Kidney tubule cell (primary cell): ENCODE data around the gene LRRC9.
"Not testable (repeated sequence)": the region's sequence is repeated elsewhere in the genome, so short reads cannot be mapped to it uniquely, and the experiment has no call there.

Experiments used
- DNase-seq: peaks from one replicate; pipeline ENCODE4 v3.0.0-alpha.2; 2018; ENCODE audit warnings: low spot score

Gene LRRC9

DNA sequence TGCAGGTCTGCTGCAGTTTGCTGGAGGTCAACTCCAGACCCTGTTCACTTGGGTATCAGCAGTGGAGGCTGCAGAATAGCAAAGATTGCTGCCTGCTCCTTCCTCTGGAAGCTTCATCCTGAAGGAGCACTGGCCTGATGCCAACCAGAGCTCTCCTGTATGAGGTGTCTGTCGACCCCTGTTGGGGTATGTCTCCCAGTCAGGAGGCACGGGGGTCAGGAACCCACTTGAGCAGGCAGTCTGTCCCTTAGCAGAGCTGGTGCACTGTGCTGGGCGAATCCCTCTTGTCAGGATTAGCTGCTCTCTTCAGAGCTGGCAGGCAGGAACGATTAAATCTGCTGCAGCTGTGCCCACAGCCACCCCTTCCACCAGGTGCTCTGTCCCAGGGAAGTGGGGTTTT lies 37.9 kb downstream of the LRRC9 start:
- DNase-seq: not testable (repeated sequence)

DNA sequence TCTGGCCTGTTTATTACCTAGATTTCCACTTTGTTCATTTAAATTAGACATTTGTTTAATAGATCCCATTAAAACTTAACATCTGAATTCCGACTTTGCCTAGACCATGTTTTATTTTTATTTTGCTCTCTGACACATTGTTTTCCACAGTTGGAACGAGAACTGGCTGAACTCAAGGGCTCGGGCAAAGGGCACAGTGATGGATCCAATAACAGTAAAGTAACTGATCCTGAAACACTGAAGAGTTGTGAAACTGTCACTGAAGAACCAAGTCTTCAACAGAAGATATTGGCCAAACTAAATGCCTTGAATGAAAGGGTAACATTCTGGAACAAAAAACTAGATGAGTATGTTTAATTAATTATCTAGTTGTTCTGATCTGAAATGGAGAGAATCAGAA lies 39.7 kb downstream of the LRRC9 start:
- no peak for DNase-seq

DNA sequence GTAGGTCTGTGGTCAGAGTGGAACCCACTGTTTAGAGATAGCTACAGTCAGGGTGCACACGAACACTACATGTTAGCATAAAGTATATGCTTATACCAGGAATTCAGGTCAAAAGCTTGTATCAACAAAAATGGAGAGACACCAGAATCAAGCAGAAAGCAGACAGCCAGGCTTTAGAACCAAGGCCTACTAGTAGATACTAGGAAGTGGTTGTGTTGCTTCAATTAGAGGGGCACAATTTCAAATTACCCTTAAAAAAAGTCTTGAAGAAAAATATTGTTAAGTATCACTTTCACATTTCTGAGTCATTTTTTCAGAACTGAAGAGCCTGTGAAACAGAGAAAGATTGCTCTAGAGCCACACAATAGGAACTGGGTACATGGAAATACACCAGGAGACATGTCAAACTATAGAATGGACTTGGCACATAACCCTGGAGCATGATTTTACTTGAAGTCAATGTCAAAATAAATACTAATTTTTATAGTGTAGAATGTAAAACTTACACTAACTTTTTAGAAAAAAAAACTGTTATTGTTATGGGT lies 41.6 kb downstream of the LRRC9 start:
- DNase-seq: no peak

DNA sequence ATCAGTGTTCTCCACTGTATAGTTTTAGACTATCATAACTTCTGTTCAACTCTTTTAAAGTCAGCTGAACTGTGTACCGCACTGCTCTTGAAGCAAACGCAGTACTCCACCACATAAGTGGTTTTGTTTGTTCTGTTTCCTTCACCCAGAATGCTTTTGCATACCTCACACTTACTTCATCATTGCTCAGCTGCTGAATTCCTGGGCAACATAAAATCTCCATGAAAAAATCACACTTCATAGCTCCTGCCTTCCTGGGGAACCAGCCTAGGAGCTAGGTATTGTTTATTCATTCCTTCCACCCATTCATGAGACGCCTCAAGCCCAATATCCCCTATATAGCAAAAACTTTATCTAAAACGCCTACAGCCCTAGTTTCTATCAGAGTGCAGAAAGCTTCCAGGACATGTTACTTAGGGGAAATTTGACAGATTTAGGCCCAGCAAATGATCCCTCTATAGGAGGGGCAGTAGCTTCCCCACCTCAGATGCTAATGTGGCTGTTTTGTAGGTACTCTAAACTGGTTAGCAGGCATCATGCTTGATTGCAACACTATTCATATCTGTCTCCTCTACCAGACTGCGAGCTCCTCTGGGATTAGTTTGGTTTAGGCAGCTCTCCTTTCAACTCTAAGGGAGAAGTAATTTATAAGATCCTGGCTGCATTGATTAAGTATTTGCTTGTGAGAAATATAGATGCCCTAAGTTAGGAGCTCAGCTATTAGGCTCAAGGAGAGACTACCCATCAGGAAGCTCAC lies 44.5 kb downstream of the LRRC9 start:
- DNase-seq: peak; percentile 32

DNA sequence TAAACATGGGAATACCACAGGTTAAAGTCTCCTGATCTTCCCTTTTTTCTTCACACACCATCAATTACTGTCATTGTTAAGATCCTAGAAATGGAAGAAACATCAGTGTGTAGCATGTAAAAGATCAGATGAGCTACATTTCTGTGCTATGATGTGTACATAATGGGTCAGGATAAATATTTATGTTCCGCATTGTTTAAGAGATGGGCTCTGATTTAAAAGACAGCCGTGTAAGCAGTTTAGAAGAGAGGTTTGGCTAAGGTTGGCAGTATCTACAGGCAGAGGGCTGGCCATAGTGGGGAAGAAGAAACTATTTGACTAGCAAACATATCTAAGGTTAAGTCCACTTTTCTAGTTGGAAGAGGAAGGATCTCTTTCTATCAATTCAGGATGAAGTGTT lies 49.4 kb downstream of the LRRC9 start:
- no peak for DNase-seq

DNA sequence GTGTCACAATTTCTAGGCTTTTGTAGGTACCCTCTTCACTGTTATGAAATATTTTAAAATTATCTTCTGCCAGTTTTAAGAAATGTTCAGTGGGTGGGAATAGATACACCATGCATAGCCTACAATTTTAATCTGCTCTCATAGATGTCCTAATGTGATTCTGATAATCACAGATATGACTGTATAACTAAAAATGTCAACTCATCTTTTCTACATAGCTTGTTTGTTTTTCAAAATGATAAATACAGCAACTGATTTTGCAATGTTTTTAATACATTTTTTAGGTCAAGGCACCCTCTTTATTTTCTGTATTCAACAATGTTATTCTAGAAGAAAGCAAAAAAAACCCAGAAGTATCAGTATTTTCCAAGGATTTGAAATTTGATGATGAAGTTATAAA lies 61.6 kb downstream of the LRRC9 start:
- no peak for DNase-seq

DNA sequence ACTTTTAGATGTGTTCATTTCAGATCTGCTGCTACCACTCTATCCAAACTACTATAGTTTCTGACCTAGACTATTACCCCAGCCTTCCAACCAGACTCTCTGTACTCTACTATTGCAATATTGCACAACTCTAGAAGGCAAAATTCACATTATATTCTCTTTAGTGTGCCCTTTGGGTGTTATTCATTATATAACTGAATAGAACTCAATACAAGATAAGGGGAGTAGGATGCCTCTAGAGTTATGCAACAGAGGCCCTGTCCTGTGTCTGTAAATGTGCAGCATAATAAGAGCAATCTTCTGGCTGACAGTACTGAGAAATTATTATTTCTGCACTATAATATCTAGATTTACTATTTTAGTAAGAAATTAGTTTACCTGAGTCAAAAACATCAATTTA lies 63.1 kb downstream of the LRRC9 start:
- no peak for DNase-seq

DNA sequence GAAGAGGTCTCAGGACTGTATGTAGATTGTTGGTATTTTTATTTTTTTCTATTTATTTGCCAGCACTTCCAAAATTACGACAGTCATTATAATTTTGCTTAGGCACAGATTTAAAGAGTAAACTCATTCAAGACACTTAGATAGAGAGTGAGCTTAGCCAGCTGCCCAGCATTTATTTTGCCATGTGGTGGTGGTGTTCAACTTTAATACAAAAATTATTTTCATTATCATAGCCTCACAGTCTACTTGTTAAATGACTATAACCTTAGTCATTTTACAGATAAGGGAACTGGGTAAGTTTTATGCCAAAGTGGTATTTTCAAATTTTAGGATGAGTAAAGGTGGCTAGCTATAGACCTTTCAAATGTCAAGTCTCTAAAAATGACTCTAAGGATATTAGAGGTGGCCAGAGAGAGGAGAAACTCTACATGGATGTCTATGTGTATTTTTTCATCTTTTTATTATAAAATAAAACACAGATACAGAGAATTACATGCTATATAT lies 66.7 kb downstream of the LRRC9 start:
- DNase-seq: no peak

DNA sequence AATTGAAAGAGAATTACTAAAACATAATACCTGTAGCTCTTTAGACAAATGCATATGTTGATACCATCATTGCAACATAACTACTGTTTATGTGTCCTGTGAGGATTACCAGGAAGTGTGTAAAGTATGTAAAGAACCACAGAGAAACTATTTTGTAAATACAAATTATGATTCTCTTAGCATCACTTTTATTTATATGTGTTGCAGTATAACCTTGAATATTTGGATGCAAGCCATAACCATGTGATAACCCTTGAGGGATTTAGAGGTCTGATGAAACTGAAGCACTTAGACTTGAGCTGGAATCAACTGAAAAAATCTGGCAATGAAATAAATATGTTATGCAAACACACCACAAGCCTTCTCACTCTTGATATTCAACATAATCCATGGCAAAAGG lies 77.5 kb downstream of the LRRC9 start:
- DNase-seq: no peak

DNA sequence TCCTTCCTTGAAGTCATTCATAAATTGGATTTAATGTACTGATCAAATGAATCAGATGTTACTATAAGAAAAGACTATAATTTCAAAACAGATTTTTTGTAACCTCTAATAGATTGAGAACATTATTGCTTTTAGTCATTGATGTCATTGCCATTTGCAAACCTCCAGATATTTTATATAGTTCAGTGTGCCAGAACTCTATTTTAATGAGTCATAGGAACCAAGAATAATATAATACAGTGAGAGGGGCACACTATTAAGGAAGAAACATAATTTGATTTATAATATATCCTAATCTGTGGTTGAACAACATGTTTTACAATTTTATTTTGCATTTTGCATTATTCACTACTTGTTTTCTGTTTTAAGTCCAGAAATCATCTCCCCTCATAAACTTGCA lies 78.0 kb downstream of the LRRC9 start:
- DNase-seq: no peak

DNA sequence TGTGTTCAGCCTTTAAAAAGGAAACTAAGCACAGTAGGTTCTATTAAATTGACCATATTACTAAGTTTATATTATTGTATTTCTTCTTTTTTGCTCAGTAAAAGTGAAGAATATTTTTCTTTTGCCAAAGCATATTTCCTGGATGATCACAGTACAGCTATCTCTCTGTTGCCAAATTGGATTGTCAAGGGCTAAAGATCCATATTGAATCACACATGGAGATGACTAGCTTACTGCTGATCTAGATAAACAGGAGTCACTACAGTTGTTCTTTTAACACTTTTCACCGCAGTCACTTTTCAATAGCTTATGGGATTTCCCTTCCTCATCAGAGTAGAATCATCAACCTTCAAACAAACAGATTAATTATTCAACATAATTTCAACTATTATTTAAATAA lies 78.6 kb downstream of the LRRC9 start:
- DNase-seq: no peak

DNA sequence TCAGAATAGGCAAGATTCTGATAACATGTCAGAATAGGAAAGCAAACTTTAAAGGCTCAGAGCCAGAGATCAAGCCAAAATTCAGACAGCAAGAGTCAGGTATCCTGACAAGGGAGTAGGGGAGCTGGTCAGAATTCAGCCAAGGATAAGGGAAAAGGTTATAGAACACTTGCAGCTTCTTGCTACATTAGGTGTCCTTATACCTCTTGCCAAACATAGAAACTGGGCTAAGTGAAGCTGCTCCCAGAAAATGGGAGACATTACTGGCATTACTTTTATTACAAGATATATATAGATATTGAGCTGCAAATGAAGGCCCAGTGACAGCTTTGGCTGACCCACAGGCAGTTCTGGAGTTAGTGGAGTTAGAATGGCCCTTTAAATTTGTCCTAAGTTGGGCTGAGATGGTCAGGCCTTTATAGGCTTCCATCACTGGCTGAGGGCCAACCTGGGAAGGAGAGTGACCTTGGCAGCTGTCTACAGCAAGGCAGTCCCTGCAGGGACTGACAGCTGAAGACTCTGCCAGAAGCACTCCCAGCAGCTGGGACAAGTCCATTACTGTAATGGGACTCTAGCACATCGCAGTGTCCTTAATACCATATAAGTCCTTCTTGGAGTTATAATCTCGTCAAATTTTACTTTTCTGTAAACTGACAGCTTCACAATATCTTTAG lies 83.0 kb downstream of the LRRC9 start:
- DNase-seq: no peak

DNA sequence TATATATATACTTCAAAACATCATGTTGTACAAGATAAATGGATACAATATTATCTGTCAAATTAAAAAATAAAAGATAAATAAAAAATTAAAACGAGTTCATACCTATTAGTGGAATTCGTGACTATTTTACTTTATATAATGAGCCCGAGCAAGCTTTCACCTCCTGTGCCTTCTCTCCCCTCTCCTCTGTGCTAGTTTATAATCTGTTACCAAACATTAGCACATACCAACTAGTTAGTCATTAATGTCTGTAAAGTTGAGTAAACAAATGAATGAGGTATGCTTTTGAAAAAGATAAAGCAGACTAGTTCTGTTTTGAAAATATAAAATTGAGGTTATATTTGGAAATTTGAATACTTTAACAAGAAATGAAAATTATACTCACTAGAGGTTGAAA lies 84.0 kb downstream of the LRRC9 start:
- DNase-seq: peak; percentile 19

DNA sequence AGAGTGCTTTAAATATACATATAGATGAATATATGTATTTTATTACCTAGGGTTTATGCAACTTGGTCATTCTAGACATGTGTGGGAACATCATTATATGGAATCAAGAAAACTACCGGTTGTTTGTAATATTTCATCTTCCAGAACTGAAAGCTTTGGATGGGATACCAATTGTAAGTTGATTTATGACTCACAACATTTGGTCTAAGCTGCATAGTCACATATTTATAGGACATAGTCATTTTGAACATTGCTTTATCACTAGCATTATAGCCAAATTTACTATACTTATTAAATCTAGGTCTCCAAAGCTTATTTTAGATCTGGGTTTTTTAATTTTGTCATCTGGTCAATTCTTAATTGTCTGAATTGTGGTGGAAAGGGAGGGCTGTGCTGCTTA lies 88.1 kb downstream of the LRRC9 start:
- no peak for DNase-seq

DNA sequence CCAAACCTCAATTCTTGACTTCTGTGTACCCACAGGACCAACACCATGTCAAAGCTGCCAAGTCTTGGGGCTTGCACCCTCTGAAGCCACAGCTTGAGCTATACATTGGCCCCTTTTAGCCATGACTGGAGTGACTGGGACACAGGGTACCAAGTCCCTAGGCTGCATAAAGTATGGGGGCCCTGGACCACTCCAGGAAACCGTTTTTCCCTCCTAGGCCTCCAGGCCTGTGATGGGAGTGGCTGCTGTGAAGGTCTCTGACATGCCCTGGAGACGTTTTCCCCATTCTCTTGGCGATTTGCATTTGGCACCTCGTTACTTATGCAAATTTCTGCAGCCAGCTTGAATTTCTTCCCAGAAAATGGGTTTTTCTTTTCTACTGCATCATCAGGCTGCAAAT lies 90.3 kb downstream of the LRRC9 start:
- not testable (repeated sequence) for DNase-seq

DNA sequence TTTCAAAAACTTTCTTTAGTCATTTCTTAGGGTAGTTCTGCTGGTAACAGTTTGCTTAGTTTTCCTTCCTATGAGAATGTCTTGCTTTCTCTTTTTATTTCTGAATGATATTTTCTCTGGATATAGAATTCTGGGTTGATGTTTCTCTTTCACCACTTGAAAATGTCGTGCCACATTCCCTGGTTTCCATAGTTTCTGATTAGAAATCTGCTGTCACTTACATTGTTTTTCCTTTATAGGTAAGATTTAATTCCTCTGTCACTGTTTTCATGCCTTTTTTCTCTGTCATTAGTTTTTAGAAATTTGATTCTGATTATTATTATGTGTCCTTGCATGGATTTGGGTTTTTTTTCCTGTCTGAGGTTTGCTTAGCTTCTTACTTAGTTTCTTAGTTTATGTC lies 94.5 kb downstream of the LRRC9 start:
- DNase-seq: no peak

DNA sequence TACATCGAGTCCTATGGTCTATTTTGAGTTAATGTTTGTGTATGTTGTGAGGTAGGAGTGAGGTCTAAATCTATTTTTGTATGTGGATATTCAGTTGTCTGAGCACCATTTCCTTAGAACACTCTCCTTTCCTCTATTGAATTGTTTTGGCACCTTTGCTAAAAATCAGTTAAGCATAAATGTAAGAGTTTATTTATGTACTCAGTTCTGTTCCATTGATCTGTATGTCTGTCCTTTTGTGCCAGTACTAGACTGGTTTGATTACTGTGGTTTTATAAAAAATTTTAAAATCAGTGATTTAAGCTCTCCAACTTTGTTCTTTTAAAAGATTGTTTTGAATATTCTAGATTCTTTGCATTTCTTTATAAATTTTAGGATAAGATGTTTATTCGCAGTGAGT lies 101.7 kb downstream of the LRRC9 start:
- no peak for DNase-seq

DNA sequence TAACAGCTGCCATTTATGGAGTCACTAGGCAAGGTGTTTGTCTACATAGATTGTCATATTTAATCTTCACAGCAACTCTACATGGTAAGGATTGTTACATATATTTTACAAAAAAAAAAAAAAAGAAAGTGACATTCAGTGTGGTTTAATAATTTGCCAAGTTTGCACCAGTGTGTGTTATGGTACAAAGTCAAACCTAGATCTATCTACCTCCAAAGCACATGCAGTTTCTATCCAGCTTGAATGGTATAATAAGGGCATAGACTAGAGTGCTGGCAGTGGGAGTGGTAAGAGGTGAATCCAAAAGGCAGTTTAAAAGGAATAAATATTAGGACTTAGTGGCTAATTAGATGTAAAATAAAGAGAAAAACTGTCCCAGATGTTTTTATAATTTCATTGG lies 105.6 kb downstream of the LRRC9 start:
- DNase-seq: no peak

DNA sequence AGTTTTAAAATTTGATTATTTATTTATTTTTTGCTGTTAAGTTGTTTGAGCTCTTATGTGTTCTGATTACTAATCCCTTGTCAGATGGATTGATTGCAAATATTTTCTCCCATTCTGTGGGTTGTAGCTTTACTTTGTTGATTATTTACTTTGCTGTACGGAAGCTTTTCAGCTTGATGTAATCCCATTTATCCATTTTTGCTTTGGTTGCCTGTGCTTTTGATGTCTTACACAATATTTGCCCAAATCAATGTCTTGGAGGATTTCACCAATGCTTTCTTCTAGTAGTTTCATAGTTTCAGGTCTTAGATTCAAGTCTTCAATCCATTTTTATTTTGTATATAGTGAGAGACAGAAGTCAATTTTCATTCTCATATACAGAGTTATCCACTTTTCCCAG lies 115.2 kb downstream of the LRRC9 start:
- DNase-seq: no peak

DNA sequence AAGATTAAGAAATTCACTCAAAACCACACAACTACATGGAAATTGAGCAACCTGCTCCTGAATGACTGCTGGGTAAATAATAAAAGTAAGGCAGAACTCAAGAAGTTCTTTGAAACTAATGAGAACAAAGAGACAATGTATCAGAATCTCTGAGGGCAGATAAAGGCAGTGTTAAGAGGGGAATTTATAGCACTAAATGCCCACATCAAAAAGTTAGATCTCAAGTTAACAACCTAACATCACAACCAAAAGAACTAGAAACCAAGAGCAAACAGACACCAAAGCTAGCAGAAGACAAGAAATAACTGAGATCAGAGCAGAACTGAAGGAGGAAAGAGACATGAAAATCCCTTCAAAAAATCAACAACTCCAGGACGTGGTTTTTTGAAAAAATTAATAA lies 128.0 kb downstream of the LRRC9 start:
- DNase-seq: not testable (repeated sequence)

DNA sequence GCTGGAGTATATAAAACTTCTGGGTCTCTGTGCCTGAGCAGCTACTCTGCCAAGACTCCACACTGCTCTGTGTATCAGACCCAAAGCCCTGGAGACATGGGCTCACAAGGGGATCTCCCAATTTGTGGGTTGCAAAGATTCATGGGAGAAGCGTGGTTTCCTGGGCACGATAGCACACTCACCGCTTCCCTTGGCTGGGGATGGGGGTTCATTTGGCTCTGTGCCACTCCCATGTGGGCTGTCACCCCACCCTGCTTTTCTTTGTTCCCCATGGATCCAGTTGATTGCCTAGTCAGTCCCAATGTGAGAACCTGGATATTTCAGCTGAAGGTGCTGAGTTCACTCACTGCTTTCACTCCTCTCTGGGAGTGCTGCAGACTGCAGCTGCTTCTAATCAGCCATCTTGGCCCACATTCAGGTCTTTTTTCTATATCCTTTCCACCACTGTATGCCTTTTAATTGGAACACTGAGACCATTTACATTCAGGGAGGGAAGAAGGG lies 131.8 kb downstream of the LRRC9 start:
- DNase-seq: no peak

DNA sequence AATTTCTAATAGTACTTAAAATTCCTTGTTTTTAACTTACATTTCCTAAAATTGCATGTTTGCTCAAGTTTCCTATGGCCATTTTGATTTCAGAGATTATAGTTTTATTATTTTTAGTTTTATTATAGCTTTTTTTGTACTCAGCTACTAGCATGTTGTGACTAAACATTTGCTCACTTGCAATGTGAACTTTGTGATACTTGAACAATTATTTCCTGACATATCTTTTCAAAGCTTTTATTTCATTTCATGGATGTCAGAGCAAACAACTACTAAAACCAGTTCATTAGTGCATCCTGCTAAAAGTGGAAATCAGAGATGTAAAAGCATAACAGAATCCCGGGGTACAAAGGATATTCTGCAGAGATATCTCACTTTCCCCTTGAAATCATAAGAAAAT lies 138.1 kb downstream of the LRRC9 start:
- no peak for DNase-seq

DNA sequence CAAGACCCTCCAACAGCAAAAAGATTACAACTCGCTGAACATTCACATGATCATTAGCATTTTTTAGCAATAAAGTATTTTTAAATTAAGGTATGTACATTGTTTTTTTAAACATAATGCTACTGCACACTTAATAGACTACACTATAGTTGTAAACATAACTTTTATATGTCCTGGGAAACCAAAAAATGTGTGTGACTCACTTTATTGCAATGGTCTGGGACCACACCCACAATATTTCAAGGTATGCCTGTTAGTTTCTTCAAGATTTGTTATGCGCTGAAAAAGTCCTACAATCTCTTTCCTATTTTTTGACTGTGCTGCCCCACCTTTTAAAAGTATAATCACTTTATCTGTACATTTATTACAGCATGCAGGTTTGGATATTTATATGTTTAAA lies 141.4 kb downstream of the LRRC9 start:
- no peak for DNase-seq
